ENCODE data around the gene KRT79. TPM values are rescaled to one million over a fixed set of nuclear protein-coding genes. Genes with fewer than 3 reads are reported as not detected.

KRT79 gene
- total and polyA plus RNA-seq, 2 experiments from 2014 or later = not detected

- no peaks in the 10 kb centered on the region for H3K36me3 ChIP-seq
- no peak overlapping the region for H3K4me3 ChIP-seq
- H3K4me1 ChIP-seq (ENCODE audit: low read depth) = no peaks in the 10 kb centered on the region
- TF ChIP-seq, protein P1, sequence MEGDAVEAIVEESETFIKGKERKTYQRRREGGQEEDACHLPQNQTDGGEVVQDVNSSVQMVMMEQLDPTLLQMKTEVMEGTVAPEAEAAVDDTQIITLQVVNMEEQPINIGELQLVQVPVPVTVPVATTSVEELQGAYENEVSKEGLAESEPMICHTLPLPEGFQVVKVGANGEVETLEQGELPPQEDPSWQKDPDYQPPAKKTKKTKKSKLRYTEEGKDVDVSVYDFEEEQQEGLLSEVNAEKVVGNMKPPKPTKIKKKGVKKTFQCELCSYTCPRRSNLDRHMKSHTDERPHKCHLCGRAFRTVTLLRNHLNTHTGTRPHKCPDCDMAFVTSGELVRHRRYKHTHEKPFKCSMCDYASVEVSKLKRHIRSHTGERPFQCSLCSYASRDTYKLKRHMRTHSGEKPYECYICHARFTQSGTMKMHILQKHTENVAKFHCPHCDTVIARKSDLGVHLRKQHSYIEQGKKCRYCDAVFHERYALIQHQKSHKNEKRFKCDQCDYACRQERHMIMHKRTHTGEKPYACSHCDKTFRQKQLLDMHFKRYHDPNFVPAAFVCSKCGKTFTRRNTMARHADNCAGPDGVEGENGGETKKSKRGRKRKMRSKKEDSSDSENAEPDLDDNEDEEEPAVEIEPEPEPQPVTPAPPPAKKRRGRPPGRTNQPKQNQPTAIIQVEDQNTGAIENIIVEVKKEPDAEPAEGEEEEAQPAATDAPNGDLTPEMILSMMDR (IDR thresholded peaks at IDR 0.05; ENCODE audit: low read depth, low read length) = no peak
- H3K9me3 ChIP-seq (ENCODE audit: low read depth) = no peaks in the 10 kb centered on the region
- H3K27ac ChIP-seq = no peak overlapping the region
- H3K27me3 ChIP-seq = peaks cover 23% of the 10 kb centered on the region
- peak in 1 of 2 donors; percentile 46 for DNase-seq (ENCODE audit: low read depth in 1 of 2, low spot score in 1 of 2)
Measured at GRCh38 chr12:52837781-52838608, 3.9 kb upstream of the KRT79 start.

DNA sequence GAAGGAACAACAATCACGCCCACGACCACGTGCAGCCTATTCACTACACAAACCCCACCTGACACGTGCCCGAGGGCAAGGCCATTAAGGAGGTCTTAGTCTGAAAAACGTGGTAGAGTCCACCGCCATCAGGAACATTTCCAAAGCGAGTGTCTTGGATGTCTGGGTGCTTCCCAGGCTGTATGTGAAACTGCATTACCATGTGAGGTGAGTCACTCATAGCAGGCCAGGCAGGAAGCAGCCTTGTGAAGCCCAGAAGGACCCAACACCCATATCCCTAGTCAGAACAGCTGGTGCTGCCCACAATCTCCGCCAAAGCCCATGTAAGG lies 3.3 kb upstream of the KRT79 start:
- Histone ChIP-seq H3K4me1 (ENCODE audit: low read depth) (no peaks in the 10 kb centered on the region), H3K9me3 (ENCODE audit: low read depth) (no peaks in the 10 kb centered on the region), H3K4me3 (no peak overlapping the region), H3K27ac (no peak overlapping the region), H3K36me3 (no peaks in the 10 kb centered on the region), H3K27me3 (peaks cover 21% of the 10 kb centered on the region)
- peak in 1 of 2 donors; percentile 88 for DNase-seq (ENCODE audit: low read depth in 1 of 2, low spot score in 1 of 2)
- TF ChIP-seq, protein P1 (IDR thresholded peaks at IDR 0.05; ENCODE audit: low read depth, low read length) = no peak

GRCh38 chr12:52836491-52837412 lies 2.6 kb upstream of the KRT79 start:
- Histone ChIP-seq H3K27me3 (peaks cover 15% of the 10 kb centered on the region), H3K4me3 (no peak overlapping the region), H3K9me3 (ENCODE audit: low read depth) (no peaks in the 10 kb centered on the region), H3K36me3 (no peaks in the 10 kb centered on the region), H3K4me1 (ENCODE audit: low read depth) (no peaks in the 10 kb centered on the region), H3K27ac (no peak overlapping the region)
- no peak for DNase-seq (ENCODE audit: low read depth in 1 of 2, low spot score in 1 of 2)
- TF ChIP-seq, protein P1 (IDR thresholded peaks at IDR 0.05; ENCODE audit: low read depth, low read length) = no peak

DNA sequence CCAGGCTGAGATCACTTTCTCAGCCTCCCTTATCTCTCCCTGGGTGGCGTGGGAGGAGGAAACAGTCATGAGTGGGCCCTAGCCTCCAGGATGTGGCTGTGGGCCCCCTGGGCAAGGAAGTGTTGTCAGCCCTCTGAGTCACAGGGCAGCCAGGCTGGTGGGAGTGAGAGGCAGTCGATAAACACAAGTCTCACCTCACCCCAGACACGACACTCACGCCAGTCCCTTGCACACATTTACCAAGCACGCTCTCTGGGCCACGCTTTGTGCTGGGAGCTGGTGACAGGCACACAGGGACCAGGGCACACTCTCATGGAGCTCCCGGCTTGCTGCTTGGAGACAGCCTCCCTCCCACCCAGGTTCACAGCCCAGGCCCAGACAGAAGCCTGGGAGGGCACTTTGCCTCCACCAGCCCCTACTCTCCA lies 1.9 kb upstream of the KRT79 start:
- Histone ChIP-seq H3K36me3 (no peaks in the 10 kb centered on the region), H3K9me3 (ENCODE audit: low read depth) (no peaks in the 10 kb centered on the region), H3K4me1 (ENCODE audit: low read depth) (no peaks in the 10 kb centered on the region), H3K27ac (no peak overlapping the region), H3K27me3 (peaks cover 12% of the 10 kb centered on the region), H3K4me3 (no peak overlapping the region)
- TF ChIP-seq, protein P1 (IDR thresholded peaks at IDR 0.05; ENCODE audit: low read depth, low read length) = no peak
- peak in 1 of 2 donors; percentile 73 for DNase-seq (ENCODE audit: low read depth in 1 of 2, low spot score in 1 of 2)

DNA sequence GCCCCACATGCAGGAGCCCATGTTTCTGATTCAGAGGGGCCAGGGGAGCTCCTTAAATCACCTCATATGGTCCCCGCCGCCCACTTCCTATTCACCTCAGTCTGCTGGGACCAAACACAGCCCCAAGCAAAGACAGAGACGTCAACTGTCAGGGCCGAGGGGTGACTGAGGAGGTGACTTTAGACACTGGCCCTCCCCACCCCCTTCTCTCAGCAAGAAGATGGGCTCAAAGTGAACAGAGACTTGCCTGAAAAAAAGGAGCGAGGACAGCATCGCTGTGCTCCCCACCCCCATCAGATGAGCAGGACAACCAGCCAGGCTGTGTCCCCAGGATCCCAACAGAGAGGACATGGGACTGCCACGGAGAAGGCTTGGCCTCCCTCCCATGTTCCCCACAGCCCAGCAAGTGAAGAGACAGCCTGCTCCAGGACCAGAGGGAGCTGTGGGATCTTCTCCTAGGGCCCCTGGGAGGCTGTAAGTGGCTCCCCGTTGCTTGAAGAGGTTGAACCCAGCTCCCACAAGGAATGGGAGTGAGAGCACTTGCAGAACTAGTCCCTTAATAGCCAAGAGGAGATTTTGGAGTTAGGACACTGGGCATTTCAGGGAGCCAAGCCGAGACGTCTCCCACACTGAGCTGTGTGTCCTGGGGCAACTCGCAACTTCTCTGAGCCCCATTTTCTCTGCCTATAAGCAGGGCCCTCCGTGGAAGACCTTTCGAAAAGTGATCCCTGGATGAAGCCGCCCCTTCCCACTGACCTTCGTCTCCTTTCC lies 1.3 kb upstream of the KRT79 start:
- no peak overlapping the region for H3K27ac ChIP-seq
- TF ChIP-seq, protein P1 (IDR thresholded peaks at IDR 0.05; ENCODE audit: low read depth, low read length) = no peak
- DNase-seq (ENCODE audit: low read depth in 1 of 2, low spot score in 1 of 2) = no peak
- H3K9me3 ChIP-seq (ENCODE audit: low read depth) = no peaks in the 10 kb centered on the region
- H3K27me3 ChIP-seq = peaks cover 12% of the 10 kb centered on the region
- no peak overlapping the region for H3K4me3 ChIP-seq
- H3K4me1 ChIP-seq (ENCODE audit: low read depth) = no peaks in the 10 kb centered on the region
- no peaks in the 10 kb centered on the region for H3K36me3 ChIP-seq
